GM12891 (cell line): ENCODE results near the gene ADD2.

Experiments used
- POLR2A ChIP-seq: IDR thresholded peaks from 2 replicates; pipeline ENCODE4 v1.6.1; 2011; ENCODE audit warnings: low read depth, low read length, control low read depth
- POU2F2 ChIP-seq: IDR thresholded peaks from 2 replicates; pipeline ENCODE4 v1.6.1; 2011; ENCODE audit warnings: low read depth, mild to moderate bottlenecking, control low read depth, low read length, moderate library complexity
- SPI1 ChIP-seq: IDR thresholded peaks from 2 replicates; pipeline ENCODE4 v1.6.1; 2011; ENCODE audit warnings: low read depth, low read length, control low read depth
- TAF1 ChIP-seq: IDR thresholded peaks from 2 replicates; pipeline ENCODE4 v1.6.1; 2011; ENCODE audit warnings: low read depth, low read length, control low read depth

DNA sequence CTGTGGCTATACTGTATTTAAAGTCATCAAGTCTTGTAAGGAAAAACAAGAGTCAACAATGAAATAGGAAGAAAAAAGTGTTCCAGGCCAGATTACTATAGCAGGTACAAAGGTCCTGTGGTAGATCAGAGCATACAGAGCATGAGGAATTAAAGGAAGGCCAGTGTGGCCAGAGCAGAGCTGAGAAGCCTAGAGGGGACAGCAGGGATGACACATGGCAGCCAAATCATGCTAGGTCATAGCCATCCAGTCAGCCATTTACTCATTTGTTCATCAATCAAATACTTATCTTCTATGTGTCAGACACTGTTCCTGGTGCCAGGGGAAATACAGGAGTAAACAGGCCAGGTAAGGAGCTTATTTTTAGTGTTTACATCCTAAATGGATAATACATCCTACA, 24.3 kb downstream of the ADD2 start:
- no peak for TF ChIP-seq SPI1
- TF ChIP-seq TAF1: no peak
- no peak for TF ChIP-seq POLR2A
- no peak for TF ChIP-seq POU2F2
